Measurements from ENCODE around the gene MAD2L1BP. TPM values are rescaled to one million over a fixed set of nuclear protein-coding genes. Genes with fewer than 3 reads are reported as not detected.
A peak's percentile ranks its signal among the peaks of the same experiment; 100 is the strongest.

The MAD2L1BP gene
- total and polyA plus RNA-seq, 11 donors = 19.8 to 38.6 (median 26.6) TPM

DNA sequence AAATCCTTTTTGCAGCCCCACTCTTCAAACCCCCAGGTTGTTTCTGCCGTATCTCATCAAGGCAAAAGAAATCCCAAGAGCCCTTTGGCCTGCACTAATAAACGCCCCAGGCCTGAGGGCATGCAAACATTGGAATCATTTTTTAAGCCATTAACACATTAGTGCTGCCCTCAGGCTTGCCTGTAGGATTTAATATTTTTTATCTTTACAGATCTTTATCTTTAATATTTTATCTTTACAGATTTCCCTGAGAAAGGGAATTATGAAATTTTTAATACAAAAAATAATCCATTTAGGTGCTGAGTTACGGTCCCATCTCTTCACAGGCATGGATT is 21.3 kb upstream of the MAD2L1BP start:
- ATAC-seq (no peak), DNase-seq (no peak)
- Histone ChIP-seq H3K4me3 (no peak overlapping the region), H3K27me3 (no peaks in the 10 kb centered on the region), H3K27ac (no peak overlapping the region), H3K9me3 (no peaks in the 10 kb centered on the region), H3K36me3 (peaks cover 0 to 84% (median 62%) of the 10 kb centered on the region in 9 donors), H3K4me1 (peaks cover 0 to under 1% (median 0%) of the 10 kb centered on the region in 12 donors)
- intact Hi-C loops (cut with DNase I) = no loop called here
- no peak for TF ChIP-seq POLR2A (IDR thresholded peaks at IDR 0.05)
- WGBS, 4 donors = 86 to 90% (median 88%) methylated on average over 3 of the region's 3 CpGs

DNA sequence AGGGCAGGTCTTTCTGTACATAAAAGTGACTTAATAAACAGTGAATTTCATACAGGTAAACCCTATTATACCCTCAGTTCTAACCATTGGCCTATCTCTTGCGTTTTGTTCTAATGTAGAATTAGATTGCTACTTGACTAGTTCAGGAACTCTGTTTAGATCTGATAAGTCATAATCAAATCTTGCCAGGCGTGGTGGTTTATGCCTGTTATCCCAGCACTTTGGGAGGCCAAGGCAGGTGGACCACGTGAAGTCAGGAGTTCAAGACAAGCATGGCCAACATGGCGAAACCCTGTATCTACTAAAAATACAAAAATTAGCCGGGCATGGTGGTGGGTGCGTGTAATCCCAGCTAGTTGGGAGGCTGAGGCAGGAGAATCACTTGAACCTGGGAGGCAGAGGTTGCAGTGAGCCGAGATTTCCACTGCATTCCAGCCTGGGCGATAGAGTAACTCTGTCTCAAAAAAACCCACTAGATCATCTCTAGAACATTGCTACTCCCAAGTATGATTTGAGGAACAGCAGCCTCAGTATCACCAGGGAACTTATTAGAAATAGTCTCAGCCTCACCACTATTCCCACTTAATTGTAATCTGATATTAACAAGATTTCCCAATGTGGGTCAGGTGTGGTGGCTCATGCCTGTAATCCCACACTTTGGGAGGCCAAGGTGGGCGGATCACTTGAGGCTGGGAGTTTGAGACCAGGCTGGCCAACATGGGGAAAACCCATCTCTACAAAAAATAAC is 18.7 kb upstream of the MAD2L1BP start:
- H3K4me3 ChIP-seq = no peak overlapping the region
- H3K4me1 ChIP-seq = peaks cover 0 to 9% (median 0%) of the 10 kb centered on the region in 12 donors
- H3K27ac ChIP-seq = no peak overlapping the region
- no peaks in the 10 kb centered on the region for H3K27me3 ChIP-seq
- no peaks in the 10 kb centered on the region for H3K9me3 ChIP-seq
- no peak for TF ChIP-seq POLR2A (IDR thresholded peaks at IDR 0.05)
- TF ChIP-seq, protein P1, sequence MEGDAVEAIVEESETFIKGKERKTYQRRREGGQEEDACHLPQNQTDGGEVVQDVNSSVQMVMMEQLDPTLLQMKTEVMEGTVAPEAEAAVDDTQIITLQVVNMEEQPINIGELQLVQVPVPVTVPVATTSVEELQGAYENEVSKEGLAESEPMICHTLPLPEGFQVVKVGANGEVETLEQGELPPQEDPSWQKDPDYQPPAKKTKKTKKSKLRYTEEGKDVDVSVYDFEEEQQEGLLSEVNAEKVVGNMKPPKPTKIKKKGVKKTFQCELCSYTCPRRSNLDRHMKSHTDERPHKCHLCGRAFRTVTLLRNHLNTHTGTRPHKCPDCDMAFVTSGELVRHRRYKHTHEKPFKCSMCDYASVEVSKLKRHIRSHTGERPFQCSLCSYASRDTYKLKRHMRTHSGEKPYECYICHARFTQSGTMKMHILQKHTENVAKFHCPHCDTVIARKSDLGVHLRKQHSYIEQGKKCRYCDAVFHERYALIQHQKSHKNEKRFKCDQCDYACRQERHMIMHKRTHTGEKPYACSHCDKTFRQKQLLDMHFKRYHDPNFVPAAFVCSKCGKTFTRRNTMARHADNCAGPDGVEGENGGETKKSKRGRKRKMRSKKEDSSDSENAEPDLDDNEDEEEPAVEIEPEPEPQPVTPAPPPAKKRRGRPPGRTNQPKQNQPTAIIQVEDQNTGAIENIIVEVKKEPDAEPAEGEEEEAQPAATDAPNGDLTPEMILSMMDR (IDR thresholded peaks at IDR 0.05) = no peak
- 94 to 96% (median 95%) methylated on average over 9 of the region's 9 CpGs for WGBS, 4 donors
- ATAC-seq (no peak), DNase-seq (no peak)
- H3K36me3 ChIP-seq = peaks cover 0 to 85% (median 63%) of the 10 kb centered on the region in 9 donors
- intact Hi-C loops (cut with DNase I) = no loop called here

DNA sequence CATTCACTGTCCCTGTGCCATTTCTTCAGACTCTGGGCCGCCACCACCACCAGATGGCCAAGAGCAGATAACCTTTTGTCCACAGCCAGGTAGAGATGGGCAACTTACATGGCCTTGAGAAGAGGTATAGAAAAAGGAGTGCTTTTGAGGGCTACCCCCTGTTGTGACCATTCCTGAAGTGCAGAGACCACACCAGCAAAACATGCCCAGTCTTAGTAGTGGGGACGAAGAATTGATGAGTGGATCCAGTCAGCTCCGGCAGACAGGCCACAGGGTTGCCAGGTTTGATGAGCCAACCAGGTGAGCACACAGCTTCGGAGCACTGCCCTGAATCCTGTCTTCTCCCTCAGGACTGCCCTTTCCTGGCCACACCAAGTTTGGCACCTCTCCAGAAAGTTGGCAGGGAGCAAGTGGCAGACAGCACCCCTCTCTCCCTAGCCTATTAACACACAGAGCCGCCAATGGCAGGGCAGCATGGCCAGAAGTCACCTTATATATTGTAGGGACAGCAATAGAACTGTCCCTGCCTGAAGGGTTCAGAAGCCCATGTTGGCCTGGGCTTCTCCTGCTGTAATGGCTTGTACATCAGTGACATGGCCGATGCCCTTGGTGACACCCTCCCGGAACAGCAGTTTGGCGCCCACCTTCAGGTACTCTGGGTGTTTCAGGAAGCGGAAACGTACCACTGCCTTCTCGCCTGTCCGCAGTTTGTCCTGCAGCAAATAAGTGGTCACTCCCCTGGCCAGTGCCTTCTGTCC is 14.4 kb upstream of the MAD2L1BP start:
- DNase-seq (no peak), ATAC-seq (peak in 1 of 4 donors; percentile 7)
- Histone ChIP-seq H3K27ac (no peak overlapping the region), H3K4me3 (no peak overlapping the region), H3K9me3 (no peaks in the 10 kb centered on the region), H3K4me1 (peaks cover 0 to 9% (median under 1%) of the 10 kb centered on the region in 12 donors), H3K36me3 (peaks cover 2 to 87% (median 73%) of the 10 kb centered on the region in 9 donors), H3K27me3 (no peaks in the 10 kb centered on the region)
- 88 to 92% (median 90%) methylated on average over 11 to 12 of the region's 12 CpGs for WGBS, 4 donors
- no peak for TF ChIP-seq POLR2A (IDR thresholded peaks at IDR 0.05)
- TF ChIP-seq, protein P1 (IDR thresholded peaks at IDR 0.05) = no peak
- intact Hi-C loops (cut with DNase I) = no loop called here

DNA sequence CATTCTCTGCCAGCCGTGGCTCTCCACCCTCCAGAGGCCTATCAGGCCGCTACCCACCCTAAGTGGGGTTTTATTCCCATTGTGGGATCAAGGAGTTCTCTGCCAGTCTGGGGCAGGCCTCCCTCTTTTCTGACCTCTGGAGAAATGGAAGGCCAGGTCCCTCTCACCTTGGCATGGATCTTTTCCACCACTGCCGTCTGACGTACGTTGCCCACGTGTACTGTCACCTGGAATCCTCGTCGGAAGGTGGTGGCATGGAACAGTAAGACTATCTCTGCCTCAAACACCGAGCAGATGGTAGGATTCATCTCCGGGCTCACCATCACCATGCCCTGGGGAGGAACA is 13.8 kb upstream of the MAD2L1BP start:
- no peak for DNase-seq
- H3K4me3 ChIP-seq = no peak overlapping the region
- intact Hi-C loops (cut with DNase I) = no loop called here
- WGBS, 4 donors = 91 to 96% (median 93%) methylated on average over 10 of the region's 10 CpGs
- H3K36me3 ChIP-seq = peaks cover 2 to 89% (median 73%) of the 10 kb centered on the region in 9 donors
- H3K4me1 ChIP-seq = peaks cover 0 to 14% (median 5%) of the 10 kb centered on the region in 12 donors
- H3K27ac ChIP-seq = no peak overlapping the region
- no peak for ATAC-seq
- H3K9me3 ChIP-seq = no peaks in the 10 kb centered on the region
- TF ChIP-seq POLR2A (IDR thresholded peaks at IDR 0.05) = no peak
- TF ChIP-seq, protein P1 (IDR thresholded peaks at IDR 0.05) = no peak
- no peaks in the 10 kb centered on the region for H3K27me3 ChIP-seq
